ENCODE results near the gene ADGRL3.
A peak's percentile ranks its signal among the peaks of the same experiment; 100 is the strongest.
"Not testable (repeated sequence)": the region's sequence is repeated elsewhere in the genome, so short reads cannot be mapped to it uniquely, and the experiment has no call there.

The ADGRL3 gene

DNA sequence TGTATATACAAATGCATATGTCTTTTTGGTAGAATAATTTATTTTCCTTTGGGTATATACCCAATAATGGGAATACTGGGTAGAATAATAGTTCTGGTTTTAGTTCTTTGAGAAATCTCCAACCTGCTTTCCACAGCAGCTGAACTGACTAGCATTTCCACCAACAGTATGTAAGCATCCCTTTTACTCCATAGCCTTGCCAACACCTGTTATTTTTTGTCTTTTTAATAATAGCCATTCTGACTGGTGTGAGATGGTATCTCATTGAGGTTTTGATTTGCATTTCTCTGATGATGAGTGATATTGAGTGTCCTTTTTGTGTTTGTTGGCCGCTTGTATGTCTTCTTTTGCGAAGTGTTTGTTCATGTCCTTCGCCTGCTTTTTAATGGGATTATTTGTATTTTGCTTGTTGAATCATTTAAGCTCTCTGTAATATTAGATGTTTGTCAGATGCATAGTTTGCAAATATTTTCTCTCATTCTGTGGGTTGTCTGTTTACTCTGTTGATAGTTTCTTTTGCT, 309.7 kb downstream of the ADGRL3 start:
- DNase-seq = not testable (repeated sequence)

- DNase-seq = no peak
These were observed 311.8 kb downstream of the ADGRL3 start for GRCh38 chr4:61511716-61512488.

DNA sequence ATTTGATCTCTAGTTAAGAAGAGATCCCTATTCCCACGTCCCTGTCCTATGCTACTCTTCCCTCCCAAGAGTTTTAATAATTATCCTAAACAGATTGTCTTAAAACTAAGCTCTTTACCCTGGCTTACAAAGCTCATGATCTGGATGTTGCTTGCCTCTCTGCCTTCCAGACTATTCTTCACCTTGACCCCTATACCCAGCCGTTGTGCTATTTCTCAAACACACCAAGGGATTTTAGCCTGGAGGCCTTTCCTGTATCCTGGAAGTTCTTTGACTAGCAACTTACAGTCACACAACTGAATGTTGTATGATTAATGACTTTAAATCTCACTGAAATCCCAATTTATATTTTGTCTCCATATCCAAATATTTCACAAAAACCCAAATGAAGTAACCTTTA, 314.9 kb downstream of the ADGRL3 start:
- no peak for DNase-seq

DNA sequence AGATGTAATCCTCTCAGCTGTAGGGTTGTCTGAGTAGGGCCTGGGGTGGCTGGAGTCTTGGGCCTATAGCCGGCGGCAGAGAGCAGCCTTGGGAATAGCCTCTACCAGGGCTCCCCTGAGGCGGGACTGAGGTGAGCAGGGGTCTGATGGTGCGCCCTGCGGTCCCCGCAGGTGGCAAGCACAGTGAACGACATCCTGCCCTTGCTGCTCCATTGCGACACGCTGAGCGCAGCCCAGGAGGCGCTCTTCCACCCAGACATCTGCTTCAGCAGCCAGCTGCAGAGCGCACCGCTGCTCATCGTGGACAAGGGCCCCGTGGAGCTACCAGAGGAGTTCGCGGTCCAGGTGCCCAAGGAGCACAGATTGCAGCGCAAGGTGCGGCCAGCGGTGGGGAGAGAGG, 317.0 kb downstream of the ADGRL3 start:
- no peak for DNase-seq

GRCh38 chr4:61520166-61520565, 320.0 kb downstream of the ADGRL3 start:
- DNase-seq = no peak

GRCh38 chr4:61520681-61521160, 320.6 kb downstream of the ADGRL3 start:
- no peak for DNase-seq

GRCh38 chr4:61521451-61521850, 321.3 kb downstream of the ADGRL3 start:
- DNase-seq = no peak

DNA sequence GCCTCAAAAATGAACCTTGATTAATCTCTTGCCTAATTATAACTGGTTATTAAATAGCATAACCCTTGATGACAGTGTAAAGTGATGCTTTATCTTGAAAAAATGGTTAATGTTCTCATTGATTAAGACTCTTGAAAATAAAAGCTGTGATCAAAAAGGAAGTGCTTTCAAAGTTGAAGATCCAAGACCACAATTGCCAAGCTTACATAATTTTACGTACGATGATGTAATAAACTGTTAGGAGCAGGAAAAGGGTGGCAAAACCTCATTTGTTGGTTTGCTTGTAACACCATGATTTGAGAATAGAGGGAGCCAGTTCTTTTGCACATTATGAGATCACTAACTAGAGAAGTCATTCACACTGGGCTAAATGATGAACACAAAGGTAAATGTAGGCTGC, 322.2 kb downstream of the ADGRL3 start:
- DNase-seq = no peak

- no peak for DNase-seq
These were observed 327.8 kb downstream of the ADGRL3 start for GRCh38 chr4:61527888-61528287.

DNA sequence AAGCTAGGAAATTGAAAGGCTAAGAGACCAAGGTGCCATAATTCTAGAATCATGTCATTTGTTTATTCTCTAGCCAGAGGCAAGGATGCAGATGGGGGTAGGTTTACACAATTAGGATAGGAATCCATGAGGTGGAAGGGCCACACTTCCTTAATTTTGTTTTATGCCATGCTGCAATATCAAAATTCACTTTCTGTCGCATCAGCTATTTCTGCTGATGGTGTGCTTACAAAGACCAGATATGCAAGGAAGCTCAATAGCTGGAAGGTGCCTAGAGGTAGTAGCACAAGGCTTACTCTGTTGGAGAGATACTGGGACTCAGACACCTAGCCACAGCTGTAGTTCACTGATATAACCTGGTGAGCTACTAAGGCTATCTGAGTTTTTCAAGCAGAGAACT, 328.5 kb downstream of the ADGRL3 start:
- DNase-seq = no peak

DNA sequence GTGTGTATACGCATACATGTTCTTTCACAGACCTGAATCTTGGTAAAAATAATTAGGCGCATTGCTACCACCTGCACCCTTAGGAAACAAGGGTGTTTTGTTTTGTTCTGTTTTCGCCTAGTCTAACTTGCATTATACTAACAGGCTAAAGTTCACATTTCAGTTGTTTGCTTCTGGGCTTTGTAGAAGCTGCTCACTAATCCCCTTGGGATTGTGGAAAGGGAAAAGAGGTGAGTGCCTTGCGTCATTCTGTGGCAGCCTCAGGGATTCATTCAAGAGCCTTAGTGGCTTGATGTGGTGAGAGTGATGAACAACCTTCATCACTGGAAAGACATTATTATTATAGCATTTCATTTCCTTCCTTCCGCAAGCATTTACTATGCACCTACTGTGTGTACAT, 331.1 kb downstream of the ADGRL3 start:
- no peak for DNase-seq

DNA sequence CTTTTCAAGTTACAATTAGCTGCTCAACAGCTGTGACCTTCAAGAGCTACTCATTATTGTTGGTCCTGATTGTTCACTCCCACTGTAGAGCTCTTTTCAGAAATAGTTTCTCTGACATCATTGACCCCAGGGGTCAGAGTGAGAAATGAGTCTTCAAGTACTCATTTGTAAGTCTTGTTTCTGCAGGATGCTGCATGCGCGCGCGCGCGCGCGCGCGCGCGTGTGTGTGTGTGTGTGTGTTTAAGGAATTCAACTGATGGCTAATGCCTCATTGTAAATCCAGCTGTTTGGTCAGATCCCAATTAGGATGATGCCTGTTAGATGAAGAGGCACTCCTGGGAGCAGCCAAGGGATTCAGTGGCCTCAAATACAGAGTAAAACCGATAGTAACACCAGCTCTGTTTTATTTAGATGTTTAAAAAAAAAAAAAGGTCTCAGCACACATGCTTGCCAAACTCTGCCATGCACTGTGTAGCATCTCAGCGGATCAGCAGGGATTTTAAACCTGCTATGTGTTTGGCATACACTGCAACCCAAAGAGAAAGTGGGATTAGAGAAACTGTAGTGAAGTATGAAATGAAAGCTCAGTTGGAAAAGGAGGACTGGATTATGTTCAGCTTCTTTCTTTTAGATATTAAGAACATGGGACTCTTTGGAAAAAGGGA, 332.3 kb downstream of the ADGRL3 start:
- DNase-seq = no peak

GRCh38 chr4:61533140-61533539, 333.0 kb downstream of the ADGRL3 start:
- no peak for DNase-seq

GRCh38 chr4:61540944-61541343, 340.8 kb downstream of the ADGRL3 start:
- peak; percentile 17 for DNase-seq

DNA sequence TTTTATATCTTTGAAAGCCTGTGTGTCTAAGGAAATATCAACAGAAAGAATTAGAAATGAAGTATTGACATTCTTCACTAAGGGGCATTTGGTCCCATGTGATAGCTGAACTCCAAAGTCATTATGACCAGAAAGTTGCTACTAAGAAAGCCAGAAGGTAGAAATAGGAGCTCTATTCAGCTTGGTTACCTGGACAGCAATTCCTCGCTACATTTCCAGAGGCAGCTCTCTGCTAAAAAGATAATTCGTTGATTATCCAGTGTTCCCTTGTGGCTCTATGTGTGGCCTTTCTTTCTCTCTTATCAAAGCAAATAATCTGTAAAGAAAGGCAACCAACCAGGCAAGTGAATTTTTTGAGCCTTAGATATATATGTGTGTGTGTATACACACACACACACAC, 341.3 kb downstream of the ADGRL3 start:
- DNase-seq = peak; percentile 48

- DNase-seq = no peak
These were observed 343.9 kb downstream of the ADGRL3 start for GRCh38 chr4:61543976-61544375.

GRCh38 chr4:61545902-61546480, 345.9 kb downstream of the ADGRL3 start:
- DNase-seq = no peak

DNA sequence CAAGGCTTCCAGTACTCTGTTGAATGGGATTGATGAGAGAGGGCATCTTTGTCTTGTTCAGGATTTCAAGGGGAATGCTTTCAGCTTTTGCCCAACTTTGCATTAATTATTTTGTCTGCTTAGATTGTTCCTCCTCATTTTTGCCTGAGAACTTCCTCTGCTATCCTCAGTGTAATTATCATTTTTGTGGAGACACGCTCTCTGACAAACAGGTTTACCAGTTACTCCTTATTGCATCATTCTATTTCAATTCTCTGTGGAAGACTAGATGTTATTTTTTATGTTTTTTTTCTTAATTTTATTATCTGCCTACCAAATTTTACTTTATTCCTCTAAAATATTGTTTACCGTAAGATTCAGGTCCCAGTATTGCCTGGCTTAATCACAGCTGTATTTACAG, 349.2 kb downstream of the ADGRL3 start:
- no peak for DNase-seq

- DNase-seq = no peak
These were observed 353.5 kb downstream of the ADGRL3 start for GRCh38 chr4:61553557-61554125.

- DNase-seq = no peak
These were observed 355.7 kb downstream of the ADGRL3 start for GRCh38 chr4:61555789-61556188.

- DNase-seq = no peak
These were observed 356.2 kb downstream of the ADGRL3 start for GRCh38 chr4:61556277-61556676.

- DNase-seq = no peak
These were observed 359.3 kb downstream of the ADGRL3 start for GRCh38 chr4:61559396-61559795.

- DNase-seq = no peak
These were observed 360.9 kb downstream of the ADGRL3 start for GRCh38 chr4:61561028-61561427.
